ENCODE measurements around the gene EML5.

GRCh38 chr14:88660056-88660455 is 132.7 kb downstream of the EML5 start:
- TF ChIP-seq CTCF (conservative IDR thresholded peaks at IDR 0.05; ENCODE audit: low read depth, low read length): no peak
- TF ChIP-seq EZH2 (IDR thresholded peaks at IDR 0.05; ENCODE audit: low read length, unreplicated experiment): no peak
- TF ChIP-seq EZH2phosphoT487 (IDR thresholded peaks at IDR 0.05; ENCODE audit: borderline replicate concordance, low read length): no peak
